Activated B cell treated with CpG ODN at 0.5 μM for 24 hours (primary cell): ENCODE data around the gene PRKN. TPM values are rescaled to one million over a fixed set of nuclear protein-coding genes. Genes with fewer than 3 reads are reported as not detected.

Experiments
- ATAC-seq: fragments of 200-7000 bp; cut with Tn5 transposase; one replicate; pipeline ENCODE4 v1.10.0; 2021; ENCODE audit warnings: low read depth, mild to moderate bottlenecking, moderate library complexity
- CTCF ChIA-PET: fragments of 350-600 bp; sonication (Branson Sonifier 250); formaldehyde crosslinking; loops from one replicate; lab custom pipeline; 2021; ENCODE audit warnings: antibody characterized with exemption; lab: Charles Lee
- POLR2A ChIA-PET: fragments of 350-600 bp; sonication (Branson Sonifier 250); formaldehyde crosslinking; loops from one replicate; lab custom pipeline; 2021; ENCODE audit warnings: antibody characterized with exemption; lab: Charles Lee
- DNase-seq: peaks from one replicate; pipeline ENCODE4 v3.0.0; 2022
- H3K27ac Mint-ChIP-seq: one replicate; pipeline ENCODE4 v1.8.0; 2020; ENCODE audit warnings: mixed read lengths
- H3K27me3 Mint-ChIP-seq: one replicate; pipeline ENCODE4 v1.8.0; 2021; ENCODE audit warnings: mixed read lengths
- H3K36me3 Mint-ChIP-seq: one replicate; pipeline ENCODE4 v1.8.0; 2021; ENCODE audit warnings: low read depth, mixed read lengths
- H3K4me1 Mint-ChIP-seq: one replicate; pipeline ENCODE4 v1.8.0; 2021; ENCODE audit warnings: mixed read lengths
- H3K4me3 Mint-ChIP-seq: one replicate; pipeline ENCODE4 v1.8.0; 2020; ENCODE audit warnings: mild to moderate bottlenecking, mixed read lengths
- H3K9me3 Mint-ChIP-seq: one replicate; pipeline ENCODE4 v1.8.0; 2020; ENCODE audit warnings: mixed read lengths
- intact Hi-C: fragments of 100-400 bp; cut with micrococcal nuclease; formaldehyde crosslinking; loops from one replicate; pipeline ENCODE4 v1.15.1; 2024
- total RNA-seq: library from RNA; stranded (reverse); gene quantifications from 2 replicates; pipeline ENCODE4 v1.2.3, GENCODE V29; 2022
- TF ChIP-seq, protein P1 (sequence below): fragments of 200-600 bp; IDR thresholded peaks from one replicate; pipeline ENCODE4 v1.8.0; 2022; ENCODE audit warnings: antibody characterized with exemption, mild to moderate bottlenecking

Gene PRKN
- total RNA-seq, 1 donor from 2014 or later, result 2.3 TPM

- intact Hi-C loops, result no loop called here
- Mint-ChIP-seq H3K9me3 (no peaks in the 10 kb centered on the region), H3K4me3 (no peak overlapping the region), H3K4me1 (no peaks in the 10 kb centered on the region), H3K27ac (no peak overlapping the region), H3K27me3 (no peaks in the 10 kb centered on the region), H3K36me3 (no peaks in the 10 kb centered on the region)
- no peak for DNase-seq
- CTCF ChIA-PET, result no interaction called here
- no peak for ATAC-seq
- TF ChIP-seq, protein P1, sequence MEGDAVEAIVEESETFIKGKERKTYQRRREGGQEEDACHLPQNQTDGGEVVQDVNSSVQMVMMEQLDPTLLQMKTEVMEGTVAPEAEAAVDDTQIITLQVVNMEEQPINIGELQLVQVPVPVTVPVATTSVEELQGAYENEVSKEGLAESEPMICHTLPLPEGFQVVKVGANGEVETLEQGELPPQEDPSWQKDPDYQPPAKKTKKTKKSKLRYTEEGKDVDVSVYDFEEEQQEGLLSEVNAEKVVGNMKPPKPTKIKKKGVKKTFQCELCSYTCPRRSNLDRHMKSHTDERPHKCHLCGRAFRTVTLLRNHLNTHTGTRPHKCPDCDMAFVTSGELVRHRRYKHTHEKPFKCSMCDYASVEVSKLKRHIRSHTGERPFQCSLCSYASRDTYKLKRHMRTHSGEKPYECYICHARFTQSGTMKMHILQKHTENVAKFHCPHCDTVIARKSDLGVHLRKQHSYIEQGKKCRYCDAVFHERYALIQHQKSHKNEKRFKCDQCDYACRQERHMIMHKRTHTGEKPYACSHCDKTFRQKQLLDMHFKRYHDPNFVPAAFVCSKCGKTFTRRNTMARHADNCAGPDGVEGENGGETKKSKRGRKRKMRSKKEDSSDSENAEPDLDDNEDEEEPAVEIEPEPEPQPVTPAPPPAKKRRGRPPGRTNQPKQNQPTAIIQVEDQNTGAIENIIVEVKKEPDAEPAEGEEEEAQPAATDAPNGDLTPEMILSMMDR, result no peak
- POLR2A ChIA-PET, result no interaction called here
Measured at GRCh38 chr6:162294029-162294428, 433.5 kb downstream of the PRKN start.

DNA sequence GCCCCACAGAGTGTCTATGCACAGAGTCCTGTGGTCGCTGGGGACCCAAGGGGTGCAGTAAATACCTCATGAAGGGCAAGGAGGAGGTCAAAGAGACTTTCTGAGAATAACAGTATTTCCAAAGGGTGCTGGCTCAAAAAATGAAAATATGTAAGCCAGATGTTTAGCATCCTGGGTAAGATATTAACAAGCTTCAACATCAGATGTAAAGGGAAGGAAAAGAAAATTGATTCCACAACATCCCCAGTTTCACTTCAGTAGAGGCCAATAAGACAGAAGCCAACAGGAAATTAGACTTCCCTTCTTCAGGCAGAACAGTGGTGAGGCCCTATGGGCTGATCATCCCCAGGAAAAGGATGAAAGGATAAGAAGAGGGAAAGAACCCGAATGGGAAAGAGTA, 434.7 kb downstream of the PRKN start:
- ChIA-PET CTCF (no interaction called here), POLR2A (no interaction called here)
- Mint-ChIP-seq H3K4me3 (no peak overlapping the region), H3K27ac (no peak overlapping the region), H3K4me1 (no peaks in the 10 kb centered on the region), H3K36me3 (no peaks in the 10 kb centered on the region), H3K9me3 (no peaks in the 10 kb centered on the region), H3K27me3 (no peaks in the 10 kb centered on the region)
- intact Hi-C loops, result no loop called here
- ATAC-seq, result no peak
- TF ChIP-seq, protein P1, result no peak
- no peak for DNase-seq

GRCh38 chr6:162290846-162291465, 436.6 kb downstream of the PRKN start:
- Mint-ChIP-seq H3K9me3 (no peaks in the 10 kb centered on the region), H3K36me3 (no peaks in the 10 kb centered on the region), H3K27me3 (no peaks in the 10 kb centered on the region), H3K4me3 (no peak overlapping the region), H3K27ac (no peak overlapping the region), H3K4me1 (no peaks in the 10 kb centered on the region)
- DNase-seq, result no peak
- TF ChIP-seq, protein P1, result no peak
- ChIA-PET POLR2A (no interaction called here), CTCF (no interaction called here)
- intact Hi-C loops, result no loop called here
- ATAC-seq, result no peak

DNA sequence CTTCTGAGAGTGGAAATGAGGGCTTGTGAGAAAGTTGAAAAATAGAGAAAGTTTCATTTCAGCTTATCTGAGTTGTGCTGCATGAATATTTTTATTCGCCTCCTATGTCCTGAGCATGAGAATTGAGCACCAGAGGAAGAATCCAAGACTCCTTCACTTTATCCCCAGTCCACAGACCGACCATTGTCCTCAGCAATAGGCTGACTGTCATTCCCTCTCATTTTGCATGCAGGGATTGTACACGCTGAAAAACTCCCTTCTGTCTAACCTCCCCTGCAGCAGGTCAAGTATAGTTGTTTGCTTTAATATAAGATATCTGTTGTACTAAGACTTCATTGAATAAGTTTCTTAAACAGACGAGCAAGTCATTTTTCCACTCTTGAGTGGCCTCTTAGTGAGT, 437.6 kb downstream of the PRKN start:
- Mint-ChIP-seq H3K4me3 (no peak overlapping the region), H3K27ac (no peak overlapping the region), H3K9me3 (no peaks in the 10 kb centered on the region), H3K27me3 (no peaks in the 10 kb centered on the region), H3K4me1 (no peaks in the 10 kb centered on the region), H3K36me3 (no peaks in the 10 kb centered on the region)
- TF ChIP-seq, protein P1, result no peak
- ChIA-PET CTCF (interaction anchor here (0.6 kb wide), 1 partner anchor 19 kb away, joined by 3 read pairs; no protein-coding TSS in a partner anchor), POLR2A (no interaction called here)
- intact Hi-C loops, result no loop called here
- DNase-seq, result no peak
- ATAC-seq, result no peak

GRCh38 chr6:162273986-162274385, 453.6 kb downstream of the PRKN start:
- Mint-ChIP-seq H3K27ac (no peak overlapping the region), H3K4me1 (no peaks in the 10 kb centered on the region), H3K27me3 (no peaks in the 10 kb centered on the region), H3K9me3 (peaks cover 8% of the 10 kb centered on the region), H3K36me3 (no peaks in the 10 kb centered on the region), H3K4me3 (no peak overlapping the region)
- POLR2A ChIA-PET, result no interaction called here
- TF ChIP-seq, protein P1, result no peak
- DNase-seq (no peak), ATAC-seq (no peak)
- CTCF ChIA-PET, result no interaction called here
- intact Hi-C loops, result no loop called here
